ENCODE results near the gene TRPC3. TPM values are rescaled to one million over a fixed set of nuclear protein-coding genes. Genes with fewer than 3 reads are reported as not detected.

Gene TRPC3
- total RNA-seq, 1 donor from 2014 or later = 3.0 TPM

- Mint-ChIP-seq H3K27me3 (ENCODE audit: unreplicated experiment) (no peaks in the 10 kb centered on the region), H3K36me3 (ENCODE audit: low read depth, unreplicated experiment) (no peaks in the 10 kb centered on the region), H3K9me3 (ENCODE audit: unreplicated experiment) (no peaks in the 10 kb centered on the region), H3K27ac (ENCODE audit: unreplicated experiment) (no peak overlapping the region), H3K4me1 (ENCODE audit: unreplicated experiment) (peaks cover 7% of the 10 kb centered on the region), H3K4me3 (ENCODE audit: unreplicated experiment) (no peak overlapping the region)
- TF ChIP-seq CTCF (IDR thresholded peaks at IDR 0.05; ENCODE audit: unreplicated experiment) = no peak
- DNase-seq (ENCODE audit: low spot score) = no peak
These were observed 25.7 kb upstream of the TRPC3 start for GRCh38 chr4:121977251-121978171.

- no peaks in the 10 kb centered on the region for H3K36me3 Mint-ChIP-seq (ENCODE audit: low read depth, unreplicated experiment)
- no peak overlapping the region for H3K4me3 Mint-ChIP-seq (ENCODE audit: unreplicated experiment)
- peaks cover 7% of the 10 kb centered on the region for H3K4me1 Mint-ChIP-seq (ENCODE audit: unreplicated experiment)
- H3K9me3 Mint-ChIP-seq (ENCODE audit: unreplicated experiment) = no peaks in the 10 kb centered on the region
- H3K27ac Mint-ChIP-seq (ENCODE audit: unreplicated experiment) = no peak overlapping the region
- H3K27me3 Mint-ChIP-seq (ENCODE audit: unreplicated experiment) = no peaks in the 10 kb centered on the region
- no peak for TF ChIP-seq CTCF (IDR thresholded peaks at IDR 0.05; ENCODE audit: unreplicated experiment)
- DNase-seq (ENCODE audit: low spot score) = no peak
These were observed 23.9 kb upstream of the TRPC3 start for GRCh38 chr4:121975784-121976183.

GRCh38 chr4:121973816-121974215 lies 22.0 kb upstream of the TRPC3 start:
- no peak overlapping the region for H3K4me3 Mint-ChIP-seq (ENCODE audit: unreplicated experiment)
- H3K27me3 Mint-ChIP-seq (ENCODE audit: unreplicated experiment) = no peaks in the 10 kb centered on the region
- no peaks in the 10 kb centered on the region for H3K9me3 Mint-ChIP-seq (ENCODE audit: unreplicated experiment)
- no peak for DNase-seq (ENCODE audit: low spot score)
- no peak for TF ChIP-seq CTCF (IDR thresholded peaks at IDR 0.05; ENCODE audit: unreplicated experiment)
- no peaks in the 10 kb centered on the region for H3K36me3 Mint-ChIP-seq (ENCODE audit: low read depth, unreplicated experiment)
- H3K27ac Mint-ChIP-seq (ENCODE audit: unreplicated experiment) = no peak overlapping the region
- H3K4me1 Mint-ChIP-seq (ENCODE audit: unreplicated experiment) = peaks cover 7% of the 10 kb centered on the region

GRCh38 chr4:121968859-121969258 lies 17.0 kb upstream of the TRPC3 start:
- TF ChIP-seq CTCF (IDR thresholded peaks at IDR 0.05; ENCODE audit: unreplicated experiment) = no peak
- Mint-ChIP-seq H3K27ac (ENCODE audit: unreplicated experiment) (no peak overlapping the region), H3K4me1 (ENCODE audit: unreplicated experiment) (no peaks in the 10 kb centered on the region), H3K36me3 (ENCODE audit: low read depth, unreplicated experiment) (no peaks in the 10 kb centered on the region), H3K9me3 (ENCODE audit: unreplicated experiment) (no peaks in the 10 kb centered on the region), H3K27me3 (ENCODE audit: unreplicated experiment) (no peaks in the 10 kb centered on the region), H3K4me3 (ENCODE audit: unreplicated experiment) (no peak overlapping the region)
- DNase-seq (ENCODE audit: low spot score) = no peak

GRCh38 chr4:121964958-121965357 lies 13.1 kb upstream of the TRPC3 start:
- H3K27me3 Mint-ChIP-seq (ENCODE audit: unreplicated experiment) = no peaks in the 10 kb centered on the region
- H3K4me1 Mint-ChIP-seq (ENCODE audit: unreplicated experiment) = no peaks in the 10 kb centered on the region
- H3K4me3 Mint-ChIP-seq (ENCODE audit: unreplicated experiment) = no peak overlapping the region
- H3K9me3 Mint-ChIP-seq (ENCODE audit: unreplicated experiment) = no peaks in the 10 kb centered on the region
- no peak overlapping the region for H3K27ac Mint-ChIP-seq (ENCODE audit: unreplicated experiment)
- no peaks in the 10 kb centered on the region for H3K36me3 Mint-ChIP-seq (ENCODE audit: low read depth, unreplicated experiment)
- no peak for DNase-seq (ENCODE audit: low spot score)
- TF ChIP-seq CTCF (IDR thresholded peaks at IDR 0.05; ENCODE audit: unreplicated experiment) = no peak
